ENCODE data around the gene RTCA. TPM values are rescaled to one million over a fixed set of nuclear protein-coding genes. Genes with fewer than 3 reads are reported as not detected.

RTCA gene
- total RNA-seq, 1 donor from 2014 or later = 78.0 TPM

- no peak for FAIRE-seq
- H3K4me1 ChIP-seq (ENCODE audit: insufficient read depth, low read length) = no peaks in the 10 kb centered on the region
- H3K27me3 Mint-ChIP-seq (ENCODE audit: low read depth, unreplicated experiment) = no peaks in the 10 kb centered on the region
- no peak overlapping the region for H3K27ac Mint-ChIP-seq (ENCODE audit: unreplicated experiment)
- H3K79me2 ChIP-seq (ENCODE audit: insufficient read depth, low read length) = no peaks in the 10 kb centered on the region
- H3K4me1 Mint-ChIP-seq (ENCODE audit: low read depth, unreplicated experiment) = peaks cover 4% of the 10 kb centered on the region
- TF ChIP-seq EZH2 (IDR thresholded peaks at IDR 0.05; ENCODE audit: insufficient read depth, low read length) = no peak
- TF ChIP-seq, protein P1, sequence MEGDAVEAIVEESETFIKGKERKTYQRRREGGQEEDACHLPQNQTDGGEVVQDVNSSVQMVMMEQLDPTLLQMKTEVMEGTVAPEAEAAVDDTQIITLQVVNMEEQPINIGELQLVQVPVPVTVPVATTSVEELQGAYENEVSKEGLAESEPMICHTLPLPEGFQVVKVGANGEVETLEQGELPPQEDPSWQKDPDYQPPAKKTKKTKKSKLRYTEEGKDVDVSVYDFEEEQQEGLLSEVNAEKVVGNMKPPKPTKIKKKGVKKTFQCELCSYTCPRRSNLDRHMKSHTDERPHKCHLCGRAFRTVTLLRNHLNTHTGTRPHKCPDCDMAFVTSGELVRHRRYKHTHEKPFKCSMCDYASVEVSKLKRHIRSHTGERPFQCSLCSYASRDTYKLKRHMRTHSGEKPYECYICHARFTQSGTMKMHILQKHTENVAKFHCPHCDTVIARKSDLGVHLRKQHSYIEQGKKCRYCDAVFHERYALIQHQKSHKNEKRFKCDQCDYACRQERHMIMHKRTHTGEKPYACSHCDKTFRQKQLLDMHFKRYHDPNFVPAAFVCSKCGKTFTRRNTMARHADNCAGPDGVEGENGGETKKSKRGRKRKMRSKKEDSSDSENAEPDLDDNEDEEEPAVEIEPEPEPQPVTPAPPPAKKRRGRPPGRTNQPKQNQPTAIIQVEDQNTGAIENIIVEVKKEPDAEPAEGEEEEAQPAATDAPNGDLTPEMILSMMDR (IDR thresholded peaks at IDR 0.05; ENCODE audit: insufficient read depth, low read depth, low read length) = no peak
- H3K4me3 Mint-ChIP-seq (ENCODE audit: unreplicated experiment) = no peak overlapping the region
- H3K36me3 ChIP-seq (ENCODE audit: insufficient read depth, low read length) = no peaks in the 10 kb centered on the region
- no peaks in the 10 kb centered on the region for H3K9me3 ChIP-seq (ENCODE audit: insufficient read depth, low read depth, low read length)
- H4K20me1 ChIP-seq (ENCODE audit: insufficient read depth, low read length) = no peaks in the 10 kb centered on the region
- H3K27ac ChIP-seq (ENCODE audit: low read depth, low read length) = no peak overlapping the region
- no peaks in the 10 kb centered on the region for H3K27me3 ChIP-seq (ENCODE audit: insufficient read depth, low read length)
- H2AFZ ChIP-seq (ENCODE audit: low read depth, low read length) = no peak overlapping the region
- DNase-seq (ENCODE audit: low read depth) = no peak
- peaks cover 3% of the 10 kb centered on the region for H3K36me3 Mint-ChIP-seq (ENCODE audit: low read depth, unreplicated experiment)
- H3K9ac ChIP-seq (ENCODE audit: low read length) = no peak overlapping the region
- H3K4me2 ChIP-seq (ENCODE audit: low read length) = no peak overlapping the region
- no peak overlapping the region for H3K4me3 ChIP-seq (ENCODE audit: insufficient read depth, low read depth, low read length)
- H3K9me3 Mint-ChIP-seq (ENCODE audit: unreplicated experiment) = peaks cover 4% of the 10 kb centered on the region
Measured at GRCh38 chr1:100321506-100321905, 55.5 kb downstream of the RTCA start.

- Mint-ChIP-seq H3K4me3 (ENCODE audit: unreplicated experiment) (no peak overlapping the region), H3K36me3 (ENCODE audit: low read depth, unreplicated experiment) (peaks cover 3% of the 10 kb centered on the region), H3K27me3 (ENCODE audit: low read depth, unreplicated experiment) (no peaks in the 10 kb centered on the region), H3K9me3 (ENCODE audit: unreplicated experiment) (peaks cover 4% of the 10 kb centered on the region), H3K4me1 (ENCODE audit: low read depth, unreplicated experiment) (peaks cover 4% of the 10 kb centered on the region), H3K27ac (ENCODE audit: unreplicated experiment) (peak overlapping the region; percentile 36)
- Histone ChIP-seq H3K4me1 (ENCODE audit: insufficient read depth, low read length) (no peaks in the 10 kb centered on the region), H4K20me1 (ENCODE audit: insufficient read depth, low read length) (no peaks in the 10 kb centered on the region), H3K4me3 (ENCODE audit: insufficient read depth, low read depth, low read length) (no peak overlapping the region), H3K36me3 (ENCODE audit: insufficient read depth, low read length) (no peaks in the 10 kb centered on the region), H3K79me2 (ENCODE audit: insufficient read depth, low read length) (no peaks in the 10 kb centered on the region), H3K27me3 (ENCODE audit: insufficient read depth, low read length) (no peaks in the 10 kb centered on the region), H3K27ac (ENCODE audit: low read depth, low read length) (no peak overlapping the region), H3K9me3 (ENCODE audit: insufficient read depth, low read depth, low read length) (no peaks in the 10 kb centered on the region), H3K4me2 (ENCODE audit: low read length) (no peak overlapping the region), H3K9ac (ENCODE audit: low read length) (no peak overlapping the region), H2AFZ (ENCODE audit: low read depth, low read length) (no peak overlapping the region)
- TF ChIP-seq, protein P1 (IDR thresholded peaks at IDR 0.05; ENCODE audit: insufficient read depth, low read depth, low read length) = no peak
- TF ChIP-seq EZH2 (IDR thresholded peaks at IDR 0.05; ENCODE audit: insufficient read depth, low read length) = no peak
- no peak for DNase-seq (ENCODE audit: low read depth)
- no peak for FAIRE-seq
Measured at GRCh38 chr1:100322436-100323211, 56.6 kb downstream of the RTCA start.

All from astrocyte (in vitro differentiated cells and primary cell).